GM19467 (cell line): ENCODE data around the gene PRELP.

Experiments used
- ATAC-seq: cut with Tn5 transposase; IDR thresholded peaks from one replicate; pipeline ENCODE4 v1.9.1; 2021; ENCODE audit warnings: mild to moderate bottlenecking, moderate library complexity; ENCODE audit not compliant: unreplicated experiment

PRELP gene

GRCh38 chr1:203521074-203521794 lies 45.6 kb downstream of the PRELP start:
- no peak for ATAC-seq

DNA sequence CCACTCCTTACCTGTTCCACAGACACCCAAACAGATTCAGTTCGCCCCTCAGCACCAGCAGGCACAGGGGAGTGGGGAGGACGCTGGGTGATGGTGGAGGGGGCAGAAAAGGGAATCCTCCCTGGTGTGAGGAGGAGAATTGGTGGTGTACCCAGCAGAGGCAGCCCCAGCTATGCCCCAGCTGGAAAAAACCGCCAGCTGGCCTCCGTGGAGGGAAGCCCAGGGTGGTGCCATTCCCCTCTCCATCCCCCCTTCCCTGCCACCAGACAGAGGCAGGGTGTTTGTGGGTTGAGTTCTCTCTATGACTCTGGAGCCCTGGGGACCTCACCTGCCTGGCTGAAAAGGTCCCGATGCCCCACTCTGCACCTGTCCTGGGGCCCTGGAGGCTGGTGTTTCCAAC lies 46.2 kb downstream of the PRELP start:
- no peak for ATAC-seq

DNA sequence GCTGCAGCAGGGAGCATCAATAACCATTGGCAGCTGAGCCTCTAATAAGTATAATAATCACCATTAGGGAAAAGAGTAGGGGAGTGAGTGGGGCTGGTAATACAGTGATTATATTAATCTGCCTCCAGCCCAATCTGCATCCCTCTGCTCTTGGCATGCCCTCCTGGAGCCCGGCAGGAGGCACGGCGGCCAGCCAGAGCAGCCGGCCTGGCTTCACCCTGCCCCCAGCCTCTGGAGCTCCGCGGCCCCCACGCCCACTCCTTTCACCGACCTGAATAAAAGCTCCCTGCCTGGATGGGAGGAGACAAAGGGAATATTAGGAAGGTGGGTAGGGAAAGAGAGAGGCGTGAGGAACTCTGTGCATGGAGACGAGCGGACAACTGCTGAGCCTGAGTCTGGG lies 46.6 kb downstream of the PRELP start:
- ATAC-seq: no peak

- ATAC-seq: no peak
Measured at GRCh38 chr1:203523667-203524066, 48.1 kb downstream of the PRELP start.

GRCh38 chr1:203524152-203524551 lies 48.5 kb downstream of the PRELP start:
- no peak for ATAC-seq

- ATAC-seq: no peak
Measured at GRCh38 chr1:203524824-203525223, 49.2 kb downstream of the PRELP start.

DNA sequence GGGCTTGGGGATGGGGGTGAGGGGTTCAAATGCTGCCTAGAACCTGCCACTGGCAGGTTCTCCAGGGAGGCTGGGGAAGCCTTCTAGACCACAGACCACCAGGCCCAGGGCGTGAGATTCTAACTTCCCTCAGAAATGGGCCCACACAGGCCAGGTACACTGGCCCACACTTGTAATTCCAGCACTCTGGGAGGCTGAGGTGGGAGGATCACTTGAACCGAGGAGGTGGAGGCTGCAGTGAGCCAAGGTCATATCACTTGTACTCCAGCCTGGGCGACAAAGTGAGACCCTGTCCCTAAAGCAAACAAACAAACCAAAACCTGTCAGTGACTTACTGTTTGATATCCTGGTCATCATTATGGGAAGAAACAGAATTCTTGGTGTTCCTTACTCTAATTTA lies 50.1 kb downstream of the PRELP start:
- no peak for ATAC-seq

- ATAC-seq: no peak
Measured at GRCh38 chr1:203526130-203526529, 50.5 kb downstream of the PRELP start.

DNA sequence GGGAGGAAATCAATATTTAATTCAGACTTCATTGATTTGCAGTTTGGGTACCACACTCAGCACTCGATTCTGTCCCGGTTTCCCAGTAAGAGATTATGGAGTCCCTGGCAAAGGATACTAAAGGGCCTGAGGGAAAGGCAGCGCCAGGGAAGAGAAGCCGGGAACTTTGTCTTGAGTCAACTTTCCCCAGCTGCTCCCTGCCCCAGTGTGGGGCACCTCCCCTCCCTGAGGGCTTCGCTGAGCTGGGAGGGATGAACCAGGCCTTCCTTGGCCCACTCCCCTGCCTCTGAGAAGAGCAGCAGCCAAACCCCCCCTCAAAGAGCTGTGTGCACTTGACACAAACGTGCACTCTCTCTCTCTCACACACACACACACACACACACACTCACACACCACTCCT lies 51.0 kb downstream of the PRELP start:
- ATAC-seq: no peak

DNA sequence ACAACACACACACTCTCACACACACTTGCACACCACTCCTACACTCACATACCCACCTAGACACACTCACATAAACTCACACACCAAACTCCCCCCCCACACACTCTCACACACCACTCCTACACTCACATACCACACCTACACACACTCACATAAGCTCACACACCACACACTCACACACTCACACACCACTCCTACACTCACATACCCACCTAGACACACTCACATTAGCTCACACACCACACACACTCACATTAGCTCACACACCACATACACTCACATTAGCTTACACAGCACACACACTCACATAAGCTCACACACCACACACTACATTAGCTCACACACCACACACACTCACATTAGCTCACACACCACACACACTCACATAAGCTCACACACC lies 51.4 kb downstream of the PRELP start:
- no peak for ATAC-seq

DNA sequence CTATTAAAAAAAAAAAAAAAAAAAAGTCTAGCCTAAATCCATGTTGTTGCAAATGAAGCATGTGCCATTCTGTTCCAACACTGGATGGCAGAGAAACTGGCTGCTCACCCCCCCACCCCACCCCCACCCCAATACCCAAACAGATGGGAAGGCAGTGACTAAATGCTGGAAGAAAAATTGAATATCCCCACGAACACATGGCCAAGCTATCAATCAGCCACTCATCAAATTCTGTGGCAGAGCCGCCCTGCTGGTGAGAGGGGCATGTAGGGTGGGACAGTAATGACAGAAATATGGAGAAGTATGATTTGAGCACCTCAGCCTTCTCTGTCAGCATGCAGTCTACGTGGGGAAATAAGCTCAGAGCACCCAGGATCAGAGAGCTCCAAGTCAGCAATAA lies 52.5 kb downstream of the PRELP start:
- no peak for ATAC-seq

GRCh38 chr1:203528976-203529835 lies 53.6 kb downstream of the PRELP start:
- no peak for ATAC-seq

- ATAC-seq: no peak
Measured at GRCh38 chr1:203531063-203531462, 55.5 kb downstream of the PRELP start.

DNA sequence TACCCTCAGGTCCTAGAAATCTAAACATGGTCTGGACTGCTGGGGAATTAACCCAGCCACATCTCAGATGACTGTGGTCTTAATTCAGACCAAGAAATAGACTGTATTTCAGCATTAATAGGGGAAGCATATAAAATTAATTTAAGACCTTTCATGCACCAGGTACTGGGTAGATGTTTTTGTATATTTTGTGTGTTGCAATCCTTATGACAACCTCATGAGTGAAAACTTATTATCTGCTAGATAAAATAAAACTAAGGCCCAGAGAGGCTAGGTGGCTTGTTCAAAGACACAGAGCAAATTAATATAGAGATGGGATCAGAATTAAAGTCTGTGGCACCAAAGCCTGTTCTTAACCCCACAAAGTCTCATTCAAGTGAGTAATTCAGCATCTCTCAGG lies 58.4 kb downstream of the PRELP start:
- ATAC-seq: no peak

DNA sequence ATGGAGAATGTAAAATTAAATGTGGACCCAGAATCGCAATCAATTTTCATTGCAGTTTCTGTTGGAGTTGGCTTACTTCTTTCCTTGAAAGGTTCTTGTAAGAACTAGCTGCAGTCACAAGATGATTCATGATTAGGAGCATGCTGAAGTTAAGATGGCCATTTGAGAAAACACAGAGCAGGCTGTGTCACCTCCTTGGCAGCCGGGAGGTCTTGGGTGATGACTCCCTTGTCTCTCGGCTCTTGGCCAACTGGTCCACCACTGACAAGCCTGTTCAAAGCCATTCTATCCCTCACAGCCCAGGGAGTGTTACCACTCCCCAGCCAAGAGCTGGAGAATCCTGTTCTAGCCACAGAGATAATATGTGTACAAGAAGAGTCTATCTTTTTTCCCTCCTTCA lies 58.9 kb downstream of the PRELP start:
- ATAC-seq: no peak

- ATAC-seq: no peak
Measured at GRCh38 chr1:203536575-203536974, 61.0 kb downstream of the PRELP start.

DNA sequence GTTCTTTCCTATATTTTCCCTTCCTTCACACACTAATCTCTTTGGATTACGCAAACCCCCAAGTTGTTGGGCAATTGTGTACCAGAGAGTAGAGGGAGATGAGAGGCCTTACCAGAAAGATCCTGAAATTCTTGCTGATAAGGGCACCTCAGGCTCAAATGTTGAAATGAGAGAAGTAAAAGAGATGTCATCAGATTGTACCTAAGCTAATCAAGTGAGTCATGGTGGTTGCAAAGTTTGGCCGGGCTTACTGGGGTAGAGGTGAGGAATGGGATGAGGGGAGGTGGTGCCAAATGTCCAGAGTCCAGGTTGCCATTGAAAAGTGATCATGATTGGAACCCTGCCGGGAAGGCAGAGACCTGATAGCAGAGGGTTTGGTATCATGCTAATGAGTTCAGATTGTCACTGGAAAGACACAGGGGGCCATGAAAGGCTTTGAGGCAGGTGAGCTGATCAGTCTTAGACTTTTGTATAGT lies 61.4 kb downstream of the PRELP start:
- ATAC-seq: no peak

DNA sequence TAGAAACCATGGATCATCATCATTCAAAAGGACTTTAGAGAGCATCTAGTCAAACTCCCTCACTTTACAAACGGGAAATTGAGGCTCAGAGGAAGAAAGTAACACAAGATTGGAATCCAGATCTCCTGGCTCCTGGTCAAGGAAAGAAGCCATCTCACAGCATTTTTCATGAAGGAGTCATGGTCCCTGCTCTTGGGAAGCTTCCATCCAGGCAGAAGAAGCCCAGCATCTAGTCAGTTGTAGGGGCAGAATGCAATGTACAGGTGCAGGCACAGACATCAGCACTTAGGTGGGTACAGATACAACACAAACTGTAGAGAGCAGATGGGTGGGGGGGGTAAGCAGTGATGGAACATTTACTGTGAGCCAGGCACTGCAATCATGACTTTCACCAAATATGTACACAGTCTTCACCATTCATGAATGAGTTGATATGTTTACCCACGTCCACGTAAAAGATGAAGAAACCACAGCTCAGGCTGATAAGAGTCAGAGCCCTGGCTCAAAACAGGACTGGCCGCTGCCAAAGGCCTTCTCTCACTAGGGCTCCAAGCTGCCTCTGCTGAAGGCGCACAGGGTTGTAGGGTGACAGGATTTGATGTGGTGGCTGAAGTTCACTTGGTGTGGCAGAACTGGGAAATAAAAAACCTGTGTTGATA lies 62.3 kb downstream of the PRELP start:
- no peak for ATAC-seq

GRCh38 chr1:203538726-203539125 lies 63.1 kb downstream of the PRELP start:
- ATAC-seq: no peak

DNA sequence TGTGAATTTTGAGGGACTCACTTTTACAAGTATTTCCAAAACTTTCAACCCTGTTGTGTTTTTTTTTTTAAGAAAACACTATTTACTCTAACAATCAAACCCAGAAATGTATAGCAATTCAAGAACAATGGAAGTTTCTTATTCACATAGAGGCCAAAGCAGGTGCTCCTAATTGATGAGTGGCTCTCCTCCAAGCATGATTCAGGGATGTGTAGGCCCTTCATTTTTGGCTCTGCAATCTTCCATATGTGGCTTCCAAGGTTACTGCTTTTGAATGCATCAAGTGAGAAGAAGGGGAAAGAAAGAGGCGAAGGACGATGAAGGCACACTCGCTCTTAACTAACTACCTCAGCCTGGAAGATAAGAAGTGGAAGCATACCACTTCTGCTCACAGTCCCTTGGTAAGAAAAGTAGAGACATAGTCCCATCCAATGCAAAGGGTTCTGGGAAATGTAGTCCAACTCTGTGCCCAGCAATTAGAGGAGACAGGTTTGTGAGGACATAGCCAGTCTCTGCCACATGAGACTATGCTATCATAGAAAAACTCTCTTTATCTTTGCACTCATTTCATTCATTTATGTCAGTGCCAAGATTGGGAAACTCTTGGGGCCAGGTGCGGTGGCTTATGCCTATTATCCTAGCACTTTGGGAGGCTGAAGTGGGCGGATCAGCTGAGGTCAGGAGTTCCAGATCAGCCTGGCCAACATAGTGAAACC lies 64.4 kb downstream of the PRELP start:
- ATAC-seq: no peak
